Islet of Langerhans (tissue), 1 donor: ENCODE results near the gene NACC1.

Source experiments
- FAIRE-seq: peaks from one replicate; lab custom pipeline; 2011; peaks lifted over from hg19 to GRCh38; lab: Jason Lieb, UNC

NACC1 gene

DNA sequence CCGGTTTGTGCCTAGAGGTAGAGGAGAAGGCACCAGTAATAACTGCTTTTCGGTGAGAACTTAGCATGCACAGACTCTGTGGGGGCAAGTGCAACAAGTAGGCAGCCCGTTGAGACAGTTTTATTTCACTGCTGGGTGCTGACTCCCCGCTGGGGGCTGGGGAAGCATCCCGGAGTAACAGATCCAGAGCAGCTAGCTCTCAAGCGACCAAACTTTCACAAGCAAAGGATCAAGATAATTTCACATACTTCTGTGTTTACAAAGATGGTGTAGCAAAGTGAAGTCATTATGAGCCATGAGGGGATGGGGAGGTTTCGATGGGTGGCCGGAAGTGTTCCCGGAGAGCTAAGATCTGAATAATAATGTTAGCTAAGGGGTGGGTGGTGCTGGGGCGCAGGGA, 2.8 kb downstream of the NACC1 start:
- FAIRE-seq: no peak

DNA sequence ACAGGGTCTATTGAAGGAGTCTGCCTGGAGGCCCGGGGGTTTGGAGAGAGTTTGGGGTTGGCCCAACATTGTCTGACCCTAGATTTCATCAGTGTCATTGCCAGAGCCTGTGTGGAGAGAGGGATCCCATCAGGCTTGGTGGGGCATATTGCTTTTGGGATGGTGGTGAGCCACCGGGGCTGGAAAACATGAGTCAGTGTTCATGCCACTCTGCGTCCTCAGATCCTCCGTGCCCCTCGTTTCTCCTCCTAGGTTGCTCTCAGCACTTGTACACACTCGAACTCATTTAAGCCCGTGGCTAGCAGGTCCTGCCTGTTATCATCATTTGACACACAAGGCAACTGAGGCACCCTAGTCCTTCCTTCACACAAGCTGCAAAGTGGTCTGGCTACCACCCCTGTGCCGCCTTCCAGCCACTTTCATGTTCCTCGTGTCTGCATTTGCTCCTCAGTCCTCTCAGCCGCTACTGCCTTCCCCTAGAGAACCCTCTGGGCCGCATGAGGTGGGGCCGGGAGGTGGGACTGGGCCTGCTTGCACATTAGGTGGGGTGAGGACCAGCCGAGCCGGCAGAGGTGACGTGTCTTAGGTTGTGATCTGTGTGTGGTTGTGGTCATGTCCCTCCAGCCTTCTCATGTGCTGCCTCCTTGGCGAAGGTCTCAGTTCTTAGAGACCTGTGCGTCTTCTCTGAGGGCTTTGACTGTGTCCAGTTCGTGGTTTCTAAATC, 3.6 kb downstream of the NACC1 start:
- no peak for FAIRE-seq

DNA sequence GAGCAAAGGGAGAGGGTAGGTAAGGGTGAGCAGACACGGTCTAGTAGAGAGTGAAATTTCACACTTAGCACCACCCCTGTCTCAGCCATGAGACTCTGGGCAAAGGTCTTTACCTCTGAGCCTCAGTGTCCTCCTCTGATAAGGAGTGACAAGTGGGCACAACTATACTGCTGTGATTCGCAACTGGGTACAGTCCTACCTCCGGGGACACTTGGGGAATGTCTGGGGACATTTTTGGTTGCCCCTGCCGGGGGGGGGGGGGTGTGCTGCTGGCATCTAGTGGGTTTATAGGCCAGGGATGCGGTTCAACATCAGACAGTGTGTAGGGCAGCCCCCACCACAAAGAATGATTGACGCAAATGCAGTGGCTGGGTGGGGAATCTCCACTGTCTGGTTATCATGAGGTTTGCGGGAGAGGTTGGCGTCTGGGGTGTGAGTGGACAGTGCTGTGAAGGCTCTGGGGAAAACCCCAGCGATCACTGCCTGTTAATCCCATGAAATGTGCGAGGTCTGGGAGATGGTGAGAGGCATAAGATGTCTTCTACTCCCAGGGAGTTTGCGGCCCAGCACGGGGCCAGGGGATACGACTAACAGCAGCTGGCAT, 4.3 kb downstream of the NACC1 start:
- FAIRE-seq: no peak

DNA sequence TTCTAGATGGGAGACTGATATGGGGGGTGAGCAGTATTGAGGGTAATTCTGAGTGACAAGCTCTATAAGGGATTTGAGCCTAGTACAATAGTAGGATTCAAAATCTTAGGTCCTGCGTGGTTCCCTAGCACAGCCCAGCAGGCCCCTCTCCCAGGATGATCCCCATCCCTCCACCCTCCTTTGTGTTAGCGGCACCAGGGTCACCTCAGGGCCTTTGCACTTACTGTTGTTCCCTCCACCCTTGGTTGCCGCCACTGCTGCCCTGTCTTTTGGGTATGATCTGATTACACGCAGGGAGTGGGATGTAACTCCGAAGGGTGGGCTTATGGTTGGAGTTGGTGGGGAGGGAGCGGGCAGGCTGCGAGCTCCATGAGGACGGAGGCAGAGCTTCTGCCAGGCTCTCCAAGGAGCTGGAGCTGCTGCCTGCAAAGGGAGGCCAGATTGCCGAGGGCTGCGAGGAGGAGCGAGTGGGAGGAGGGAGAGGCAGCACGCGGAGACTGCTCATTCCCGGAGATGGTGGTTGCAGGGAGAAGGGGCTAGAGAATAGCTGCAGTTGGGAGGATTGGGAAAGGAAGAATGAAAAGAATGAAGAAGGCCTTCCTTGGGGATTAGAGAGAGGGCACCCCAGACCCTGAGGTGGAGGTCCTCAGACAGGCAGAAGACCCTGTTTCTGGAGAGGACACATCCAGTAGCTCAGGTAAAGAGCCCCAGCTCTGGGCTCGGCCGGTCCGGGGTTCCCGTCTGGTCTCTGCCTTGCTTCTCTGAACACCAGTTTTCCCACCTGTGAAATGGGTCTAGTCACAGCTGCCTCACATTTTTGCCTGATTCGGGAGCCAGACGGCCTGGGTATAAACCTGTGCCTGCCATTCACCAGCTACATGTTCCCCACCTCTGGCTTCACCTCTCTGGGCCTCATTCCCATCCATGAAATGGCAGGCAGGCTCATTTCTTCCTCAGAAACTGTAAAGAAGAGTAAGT, 5.2 kb downstream of the NACC1 start:
- no peak for FAIRE-seq

DNA sequence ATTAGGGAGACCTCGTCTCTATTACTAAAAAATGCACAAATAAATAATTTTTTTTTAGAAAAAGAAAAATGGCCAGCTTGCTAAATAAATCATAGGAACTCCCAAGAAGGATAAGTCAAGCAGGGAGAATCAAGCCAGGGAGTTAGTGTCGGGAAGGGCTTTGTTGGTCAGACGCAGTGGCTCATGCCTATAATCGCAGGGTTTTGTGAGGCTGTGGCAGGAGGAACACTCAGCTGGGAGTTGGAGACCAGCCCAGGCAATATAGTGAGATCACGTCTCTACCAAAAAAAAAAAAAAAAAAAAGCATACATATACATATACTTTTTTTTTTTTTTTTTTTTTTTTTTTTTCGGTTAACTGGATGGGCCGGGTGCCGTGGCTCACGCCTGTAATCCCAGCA, 9.0 kb downstream of the NACC1 start:
- FAIRE-seq: no peak

DNA sequence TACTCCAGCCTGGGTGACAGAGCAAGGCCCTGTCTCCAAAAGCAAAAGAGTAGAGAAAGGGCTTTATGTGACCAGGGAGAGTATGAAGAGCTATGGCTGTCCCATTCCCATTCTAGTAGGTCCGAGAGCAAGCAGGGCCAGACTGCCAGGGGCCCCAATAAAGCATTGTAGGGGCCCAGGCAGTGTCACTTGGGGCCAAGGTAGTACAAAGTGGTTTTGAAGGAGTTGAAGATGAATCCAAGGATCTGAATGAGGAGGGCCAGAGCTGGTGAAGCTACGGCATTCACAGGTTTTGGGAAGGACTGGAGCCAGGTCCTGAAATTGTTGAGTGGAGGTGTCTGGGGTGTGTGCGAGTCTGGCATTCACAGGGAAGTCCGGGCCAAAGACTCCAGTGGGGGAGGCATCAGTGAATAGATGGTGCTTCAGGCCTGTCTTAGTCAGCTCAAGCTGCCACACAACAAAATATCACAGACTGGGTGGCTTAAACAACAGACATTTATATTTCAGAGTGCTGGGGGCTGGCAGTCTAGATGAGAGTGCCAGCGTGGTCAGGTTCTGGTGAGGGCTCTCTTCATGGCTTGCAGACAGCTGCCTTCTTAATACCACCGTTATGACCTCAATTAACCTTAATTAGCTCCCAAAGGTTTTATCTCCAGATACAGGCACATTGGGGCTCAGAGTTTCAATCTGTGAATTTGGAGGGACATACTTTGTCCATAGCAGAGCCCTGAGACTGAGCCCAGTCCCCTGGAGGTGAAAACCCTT, 9.9 kb downstream of the NACC1 start:
- no peak for FAIRE-seq

DNA sequence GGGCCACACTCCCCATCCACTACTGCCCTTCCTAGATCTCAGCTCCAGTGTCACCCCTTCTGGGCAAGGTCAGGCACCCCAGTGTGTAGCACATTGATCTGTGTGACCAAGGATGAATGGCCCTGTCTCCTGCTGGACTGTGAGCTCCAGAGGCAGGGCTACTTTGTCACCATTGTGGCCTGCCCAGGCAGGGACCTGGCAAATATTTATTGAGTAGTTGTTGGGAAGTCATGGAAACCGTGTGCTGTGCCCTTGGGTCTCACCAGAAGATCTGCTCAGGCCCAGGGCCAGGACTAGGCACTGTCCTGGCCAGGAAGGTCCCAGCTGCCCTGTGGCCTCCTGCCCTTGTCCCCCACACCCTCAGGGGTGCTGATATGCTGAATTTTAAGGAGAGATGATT, 10.5 kb downstream of the NACC1 start:
- FAIRE-seq: no peak

DNA sequence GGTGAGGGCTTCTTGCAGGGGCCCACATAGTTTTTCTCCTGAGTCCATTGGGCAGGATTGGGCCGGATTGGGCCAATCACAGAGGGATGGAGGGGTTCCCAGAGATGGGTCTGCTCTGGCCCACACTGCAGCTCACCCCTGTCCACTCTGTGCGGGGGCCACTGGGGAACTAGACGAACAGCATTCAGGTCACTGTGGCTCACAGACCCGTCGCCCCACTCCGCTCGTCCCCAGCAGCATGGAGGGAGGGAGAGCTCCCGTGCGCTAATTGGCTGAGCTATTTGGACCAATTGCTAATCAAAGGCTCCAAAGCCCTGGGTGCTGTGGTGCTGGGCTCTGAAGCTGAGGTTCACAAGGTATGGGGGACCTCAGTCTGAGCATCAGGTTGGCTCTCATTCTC, 11.3 kb downstream of the NACC1 start:
- FAIRE-seq: no peak

DNA sequence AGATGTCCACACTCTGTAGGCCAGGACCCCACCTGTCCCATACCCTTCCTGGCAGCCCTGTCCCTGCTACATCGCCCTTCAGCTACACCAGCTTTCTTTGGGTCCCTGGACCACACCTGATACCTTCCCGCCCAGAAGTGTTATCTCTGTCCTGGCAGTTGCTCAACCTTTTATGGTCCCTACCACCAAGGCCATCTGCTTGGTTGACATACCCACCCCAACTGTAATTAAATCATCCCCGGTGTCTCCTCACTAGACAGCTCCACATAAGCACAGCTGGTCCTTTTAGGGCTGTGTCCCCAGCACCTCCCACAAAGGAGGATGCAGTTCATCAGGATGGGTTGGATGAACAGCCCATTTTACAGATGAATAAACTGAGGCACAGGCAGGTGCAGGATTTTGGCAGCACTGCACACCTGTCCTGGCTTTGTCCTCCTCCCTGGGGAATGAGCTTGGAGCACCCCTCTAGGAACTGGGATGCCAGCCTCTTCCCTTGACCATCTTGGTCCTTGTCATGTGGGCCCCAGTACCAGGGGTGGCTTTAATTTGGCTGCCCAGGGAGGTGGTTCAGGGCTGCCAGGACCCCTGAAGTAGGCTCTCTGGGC, 12.9 kb downstream of the NACC1 start:
- FAIRE-seq: no peak

DNA sequence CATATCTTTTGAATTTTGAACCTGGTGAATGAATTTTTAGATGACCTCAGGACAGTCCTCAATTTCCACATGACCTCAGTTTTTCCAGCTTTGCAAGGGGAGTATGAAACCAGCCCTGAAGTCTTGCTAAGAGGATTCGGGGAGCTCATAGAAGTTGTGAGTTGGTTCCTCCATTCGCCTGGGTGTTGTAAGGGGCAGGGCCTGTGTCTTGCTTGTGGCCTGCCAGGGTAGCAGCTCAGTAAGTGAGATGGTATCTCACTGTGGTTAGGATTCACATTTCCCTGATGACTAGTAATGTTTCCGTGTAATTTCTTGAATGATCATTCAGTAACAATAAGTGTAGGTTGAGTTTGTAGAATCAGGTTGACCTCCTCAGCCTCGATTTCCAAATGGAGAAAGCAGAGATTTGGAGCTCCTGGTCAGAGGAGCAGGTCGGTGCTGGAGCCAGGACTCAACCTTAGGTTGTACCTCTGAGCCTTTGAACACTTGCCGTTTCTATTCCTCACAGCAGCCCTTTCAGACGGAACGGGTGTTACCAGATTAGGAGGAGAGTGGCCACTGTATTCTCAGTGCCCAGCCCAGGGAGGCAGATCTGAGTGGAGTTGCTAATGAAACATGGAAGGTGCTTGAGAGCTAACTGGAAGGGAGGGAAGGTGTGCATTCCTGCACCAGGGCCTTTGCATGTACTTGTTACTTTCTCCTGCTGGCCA, 14.6 kb downstream of the NACC1 start:
- no peak for FAIRE-seq

DNA sequence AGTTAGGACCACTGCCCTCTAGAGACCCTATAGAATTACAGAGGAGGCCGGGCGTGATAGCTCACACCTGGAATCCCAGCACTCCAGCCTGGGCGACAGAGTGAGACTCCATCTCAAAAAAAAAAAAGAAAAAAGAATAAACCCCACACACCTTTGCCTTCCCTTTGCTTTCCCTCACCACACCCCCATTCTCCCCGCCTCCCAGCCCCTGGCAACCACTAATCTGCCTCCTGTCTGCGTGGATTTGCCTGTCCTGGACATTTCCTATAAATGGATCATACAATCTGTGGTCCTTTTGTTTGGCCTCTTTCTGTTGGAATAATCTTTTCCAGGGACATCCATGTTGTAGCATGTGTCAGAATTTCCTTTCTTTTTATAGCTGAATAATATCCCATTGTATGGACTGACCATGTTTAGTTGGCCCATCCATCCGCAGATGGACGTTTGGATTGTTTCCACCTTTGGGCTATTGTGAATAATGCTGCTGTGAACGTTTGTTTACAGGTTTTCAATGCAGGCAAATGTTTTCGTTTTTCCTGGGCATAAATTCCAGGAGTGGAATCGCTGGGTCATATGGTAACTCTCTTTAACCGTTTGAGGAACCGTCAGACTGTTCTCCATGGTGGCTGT, 15.3 kb downstream of the NACC1 start:
- FAIRE-seq: no peak

DNA sequence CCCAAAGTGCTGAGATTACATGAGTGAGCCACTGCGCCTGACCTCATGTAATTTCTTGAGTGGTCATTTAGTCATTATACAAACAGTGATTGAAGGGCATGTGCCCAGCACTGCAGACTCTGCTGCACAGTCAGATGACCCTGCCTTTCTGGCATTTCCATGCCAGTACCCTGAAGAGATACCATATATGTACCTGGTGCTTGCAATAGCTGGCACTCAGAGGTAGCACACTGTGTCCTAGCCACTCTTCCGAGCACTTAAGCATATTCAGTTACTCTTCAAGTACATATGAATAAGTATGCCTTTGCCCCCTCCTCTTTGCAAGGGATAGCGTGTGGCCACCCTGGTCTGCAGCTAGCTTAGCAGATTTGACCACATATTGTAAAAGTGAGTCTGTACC, 16.6 kb downstream of the NACC1 start:
- no peak for FAIRE-seq

DNA sequence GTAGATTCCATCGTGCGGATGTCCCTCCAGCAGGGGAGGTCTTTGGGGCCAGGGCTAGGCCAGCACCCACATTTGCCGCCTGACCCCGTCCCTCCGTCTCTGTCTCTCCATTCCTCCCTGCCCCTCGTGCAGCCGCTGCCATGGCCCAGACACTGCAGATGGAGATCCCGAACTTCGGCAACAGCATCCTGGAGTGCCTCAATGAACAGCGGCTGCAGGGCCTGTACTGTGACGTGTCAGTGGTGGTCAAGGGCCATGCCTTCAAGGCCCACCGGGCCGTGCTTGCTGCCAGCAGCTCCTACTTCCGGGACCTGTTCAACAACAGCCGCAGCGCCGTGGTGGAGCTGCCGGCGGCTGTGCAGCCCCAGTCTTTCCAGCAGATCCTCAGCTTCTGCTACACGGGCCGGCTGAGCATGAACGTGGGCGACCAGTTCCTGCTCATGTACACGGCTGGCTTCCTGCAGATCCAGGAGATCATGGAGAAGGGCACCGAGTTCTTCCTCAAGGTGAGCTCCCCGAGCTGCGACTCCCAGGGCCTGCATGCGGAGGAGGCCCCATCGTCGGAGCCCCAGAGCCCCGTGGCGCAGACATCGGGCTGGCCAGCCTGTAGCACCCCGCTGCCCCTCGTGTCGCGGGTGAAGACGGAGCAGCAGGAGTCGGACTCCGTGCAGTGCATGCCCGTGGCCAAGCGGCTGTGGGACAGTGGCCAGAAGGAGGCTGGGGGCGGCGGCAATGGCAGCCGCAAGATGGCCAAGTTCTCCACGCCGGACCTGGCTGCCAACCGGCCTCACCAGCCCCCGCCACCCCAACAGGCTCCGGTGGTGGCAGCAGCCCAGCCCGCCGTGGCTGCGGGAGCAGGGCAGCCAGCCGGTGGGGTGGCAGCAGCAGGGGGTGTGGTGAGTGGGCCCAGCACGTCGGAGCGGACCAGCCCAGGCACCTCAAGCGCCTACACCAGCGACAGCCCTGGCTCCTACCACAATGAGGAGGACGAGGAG, 17.3 kb downstream of the NACC1 start:
- no peak for FAIRE-seq

DNA sequence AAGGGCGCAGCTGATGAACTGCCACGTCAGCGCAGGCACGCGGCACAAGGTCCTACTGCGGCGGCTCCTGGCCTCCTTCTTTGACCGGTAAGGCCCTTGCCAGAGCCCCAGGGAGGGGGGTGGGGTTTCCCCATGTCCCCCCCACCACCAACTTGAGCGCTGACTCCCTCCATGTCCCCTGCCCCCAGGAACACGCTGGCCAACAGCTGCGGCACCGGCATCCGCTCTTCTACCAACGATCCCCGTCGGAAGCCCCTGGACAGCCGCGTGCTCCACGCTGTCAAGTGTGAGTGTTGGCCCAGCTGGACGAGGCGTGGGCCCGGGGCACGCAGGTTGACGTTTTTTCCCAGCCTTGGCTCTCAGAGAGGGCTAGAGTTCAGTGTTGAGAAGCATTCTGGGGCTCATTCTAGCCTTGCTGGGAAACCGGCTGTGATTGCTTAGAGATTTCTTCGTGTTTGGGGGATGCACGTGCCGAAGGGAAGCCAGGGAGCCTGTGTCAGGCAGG, 19.3 kb downstream of the NACC1 start:
- no peak for FAIRE-seq

DNA sequence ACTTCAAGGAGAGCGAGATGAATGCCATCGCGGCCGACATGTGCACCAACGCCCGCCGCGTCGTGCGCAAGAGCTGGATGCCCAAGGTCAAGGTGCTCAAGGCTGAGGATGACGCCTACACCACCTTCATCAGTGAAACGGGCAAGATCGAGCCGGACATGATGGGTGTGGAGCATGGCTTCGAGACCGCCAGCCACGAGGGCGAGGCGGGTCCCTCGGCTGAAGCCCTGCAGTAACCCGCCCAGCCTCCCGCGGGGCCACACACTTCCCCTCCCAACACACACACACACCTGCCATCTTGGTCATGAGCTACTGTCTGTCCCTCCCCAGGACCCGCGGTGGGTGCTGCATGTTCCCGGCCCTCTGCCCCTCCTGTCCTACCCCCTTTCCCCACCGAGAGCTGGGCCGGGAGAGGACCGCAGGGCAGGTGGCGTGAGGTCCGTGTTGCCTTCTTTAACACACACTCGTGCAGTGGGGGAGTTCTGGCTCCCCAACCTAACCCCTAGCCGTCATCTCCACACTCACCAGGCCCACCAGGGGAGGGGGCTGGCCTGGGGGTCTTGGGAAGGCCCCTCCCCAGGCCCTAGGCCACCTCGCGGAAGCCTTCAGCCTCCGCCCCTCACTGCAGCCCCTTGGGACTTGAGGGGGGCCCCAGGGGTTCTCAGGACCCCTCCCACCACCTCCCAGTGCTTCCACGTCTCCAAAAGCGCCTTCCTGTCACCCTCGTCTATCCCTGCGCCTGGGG, 20.3 kb downstream of the NACC1 start:
- no peak for FAIRE-seq

DNA sequence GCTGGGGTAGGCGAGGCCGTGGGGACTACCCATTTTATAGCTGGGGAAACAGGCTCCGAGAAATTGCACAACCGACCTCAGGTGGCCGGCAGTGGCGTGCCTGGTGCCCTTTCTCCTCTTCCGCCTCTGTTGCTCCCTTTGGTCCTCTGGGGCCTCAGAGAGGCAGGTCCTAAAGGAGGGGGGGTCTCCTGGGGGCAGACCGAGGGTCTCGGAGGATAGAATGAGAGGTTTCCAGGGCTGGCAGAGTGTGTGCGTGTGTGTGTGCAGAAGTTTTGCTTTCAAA, 20.8 kb downstream of the NACC1 start:
- FAIRE-seq: no peak

DNA sequence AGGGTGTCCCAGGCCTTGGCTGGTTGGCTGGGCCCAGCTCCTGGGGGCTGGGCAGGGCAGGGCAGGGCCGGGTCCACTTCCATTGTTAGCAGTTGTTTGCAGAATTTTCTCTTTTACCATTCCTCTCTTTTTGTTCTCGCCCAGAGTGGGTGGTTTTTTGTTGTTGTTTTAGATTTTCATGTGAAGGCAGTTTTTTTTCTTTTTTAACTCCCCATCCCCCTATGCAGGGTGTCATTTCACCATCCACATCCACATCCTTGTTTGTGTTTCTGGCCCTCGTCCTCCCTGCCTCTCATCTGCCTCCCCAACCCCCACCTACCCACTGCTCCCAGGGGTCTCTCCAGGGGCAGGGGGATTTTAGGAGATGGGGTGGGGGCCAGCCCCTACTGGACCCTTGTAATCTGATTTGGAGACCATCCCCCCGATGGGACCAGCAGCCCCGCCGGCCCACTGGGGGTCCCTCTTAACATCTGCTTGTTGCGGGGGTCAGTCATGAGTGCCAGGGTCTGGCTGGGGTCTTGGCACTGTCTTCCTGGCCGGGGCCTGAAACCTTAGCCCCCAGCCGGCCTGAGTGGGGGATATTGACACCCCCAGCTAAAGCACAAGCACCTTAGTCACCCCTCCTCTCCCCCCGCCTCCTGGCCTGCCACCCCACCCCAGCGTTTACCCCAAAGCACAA, 21.7 kb downstream of the NACC1 start:
- no peak for FAIRE-seq
